Tibial nerve (tissue), 3 donors: Measurements from ENCODE around the gene ANKRD11.

ENCODE experiments used
- POLR2A ChIP-seq, 2 donors: fragments of 450-650 bp; IDR thresholded peaks; one replicate each; pipeline ENCODE4 v1.6.1; 2017; ENCODE audit warnings: antibody characterized with exemption in 2 of 2, mild to moderate bottlenecking in 2 of 2, moderate library complexity in 2 of 2
- TF ChIP-seq, protein P1 (sequence below), 5 experiments: fragments of 200-600 bp in 3 of 5; fragments of 450-650 bp in 2 of 5; sonication (generic) in 3 of 5; IDR thresholded peaks; one replicate each; pipeline ENCODE4 v1.5.1; 2016 to 2019; ENCODE audit warnings: antibody characterized with exemption in 5 of 5, mild to moderate bottlenecking in 3 of 5, moderate library complexity in 2 of 5

DNA sequence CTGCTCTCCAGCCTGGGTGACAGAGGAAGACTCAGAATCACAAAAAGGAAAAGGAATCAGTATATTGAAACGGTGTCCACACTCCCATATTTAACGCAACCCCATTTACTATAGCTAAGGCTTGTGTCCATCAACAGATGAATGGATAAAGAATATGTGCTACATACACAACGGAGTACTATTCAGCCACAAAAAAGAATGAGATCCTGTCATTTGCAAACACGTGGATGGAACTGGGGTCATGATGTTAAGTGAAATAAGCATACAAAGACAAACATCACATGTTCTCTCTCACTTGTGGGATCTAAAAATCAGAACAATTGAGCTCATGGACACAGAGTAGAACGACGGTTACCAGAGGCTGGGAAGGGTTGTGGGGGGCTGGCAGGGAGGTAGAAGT lies 217.7 kb downstream of the ANKRD11 start:
- no peak for TF ChIP-seq POLR2A (IDR thresholded peaks at IDR 0.05)
- TF ChIP-seq, protein P1, sequence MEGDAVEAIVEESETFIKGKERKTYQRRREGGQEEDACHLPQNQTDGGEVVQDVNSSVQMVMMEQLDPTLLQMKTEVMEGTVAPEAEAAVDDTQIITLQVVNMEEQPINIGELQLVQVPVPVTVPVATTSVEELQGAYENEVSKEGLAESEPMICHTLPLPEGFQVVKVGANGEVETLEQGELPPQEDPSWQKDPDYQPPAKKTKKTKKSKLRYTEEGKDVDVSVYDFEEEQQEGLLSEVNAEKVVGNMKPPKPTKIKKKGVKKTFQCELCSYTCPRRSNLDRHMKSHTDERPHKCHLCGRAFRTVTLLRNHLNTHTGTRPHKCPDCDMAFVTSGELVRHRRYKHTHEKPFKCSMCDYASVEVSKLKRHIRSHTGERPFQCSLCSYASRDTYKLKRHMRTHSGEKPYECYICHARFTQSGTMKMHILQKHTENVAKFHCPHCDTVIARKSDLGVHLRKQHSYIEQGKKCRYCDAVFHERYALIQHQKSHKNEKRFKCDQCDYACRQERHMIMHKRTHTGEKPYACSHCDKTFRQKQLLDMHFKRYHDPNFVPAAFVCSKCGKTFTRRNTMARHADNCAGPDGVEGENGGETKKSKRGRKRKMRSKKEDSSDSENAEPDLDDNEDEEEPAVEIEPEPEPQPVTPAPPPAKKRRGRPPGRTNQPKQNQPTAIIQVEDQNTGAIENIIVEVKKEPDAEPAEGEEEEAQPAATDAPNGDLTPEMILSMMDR (IDR thresholded peaks at IDR 0.05), result no peak
